Stimulated activated CD8-positive, alpha-beta memory T cell treated with anti-CD3 and anti-CD28 coated beads, Interleukin-15, amount 100 ng/mL, for 1 hour (primary cell): Measurements from ENCODE around the gene AP2A2.

Experiments
- DNase-seq: peaks from one replicate; pipeline ENCODE4 v3.0.0-alpha.2; 2020; ENCODE audit warnings: low read depth

The AP2A2 gene

GRCh38 chr11:925496-926301, at the start of gene AP2A2:
Gene AP2A2, plus strand, starts transcription at chr11:925870. Its CDS starts 152 bp downstream, at chr11:926022.
- peak; percentile 73 for DNase-seq

- no peak for DNase-seq
Observed at GRCh38 chr11:876545-876944, 49.1 kb upstream of the AP2A2 start.

- no peak for DNase-seq
Observed at GRCh38 chr11:877565-877964, 48.1 kb upstream of the AP2A2 start.

GRCh38 chr11:880447-880846, 45.2 kb upstream of the AP2A2 start:
- DNase-seq, result no peak

GRCh38 chr11:882596-882995, 43.1 kb upstream of the AP2A2 start:
- no peak for DNase-seq

GRCh38 chr11:883527-883926, 42.1 kb upstream of the AP2A2 start:
- DNase-seq, result no peak

- DNase-seq, result no peak
Observed at GRCh38 chr11:884578-885070, 41.0 kb upstream of the AP2A2 start.

- no peak for DNase-seq
Observed at GRCh38 chr11:886568-886967, 39.1 kb upstream of the AP2A2 start.

GRCh38 chr11:887589-887988, 38.1 kb upstream of the AP2A2 start:
- DNase-seq, result no peak

- no peak for DNase-seq
Observed at GRCh38 chr11:888310-889212, 37.1 kb upstream of the AP2A2 start.

- DNase-seq, result no peak
Observed at GRCh38 chr11:889257-889656, 36.4 kb upstream of the AP2A2 start.

GRCh38 chr11:889687-890475, 35.8 kb upstream of the AP2A2 start:
- DNase-seq, result no peak

GRCh38 chr11:890794-891540, 34.7 kb upstream of the AP2A2 start:
- no peak for DNase-seq

GRCh38 chr11:893008-893654, 32.5 kb upstream of the AP2A2 start:
- no peak for DNase-seq

- DNase-seq, result no peak
Observed at GRCh38 chr11:894575-895201, 31.0 kb upstream of the AP2A2 start.

GRCh38 chr11:895331-896110, 30.1 kb upstream of the AP2A2 start:
- DNase-seq, result no peak

- no peak for DNase-seq
Observed at GRCh38 chr11:897253-898142, 28.2 kb upstream of the AP2A2 start.

- no peak for DNase-seq
Observed at GRCh38 chr11:898143-898511, 27.5 kb upstream of the AP2A2 start.
